Gastroesophageal sphincter (tissue), 4 donors: ENCODE results near the gene SEPHS1. TPM values are rescaled to one million over a fixed set of nuclear protein-coding genes. Genes with fewer than 3 reads are reported as not detected.

ENCODE experiments used
- ATAC-seq: fragments of 150-250 bp; one replicate; pipeline ENCODE4 v1.9.1; 2016; ENCODE audit warnings: mild to moderate bottlenecking, moderate library complexity
- H3K27ac ChIP-seq, 4 donors: fragments of 200-600 bp; sonication (generic) in 3 of 4; 1 replicate in 3 of 4; 2 replicates in 1 of 4; pipeline ENCODE4 v1.5.1; 2016 to 2019
- H3K27me3 ChIP-seq: fragments of 200-600 bp; sonication (generic); one replicate; pipeline ENCODE4 v1.5.1; 2019
- H3K36me3 ChIP-seq, 2 donors: fragments of 200-600 bp; sonication (generic); one replicate each; pipeline ENCODE4 v1.5.1; 2019; ENCODE audit warnings: control low read depth in 1 of 2
- H3K4me1 ChIP-seq, 3 donors: fragments of 200-600 bp; sonication (generic); 1 replicate in 2 of 3; 2 replicates in 1 of 3; pipeline ENCODE4 v1.5.1; 2016 to 2019; ENCODE audit warnings: control low read depth in 2 of 3
- H3K4me3 ChIP-seq, 2 donors: fragments of 200-600 bp; sonication (generic); one replicate each; pipeline ENCODE4 v1.5.1; 2019; ENCODE audit warnings: mild to moderate bottlenecking in 1 of 2, moderate library complexity in 1 of 2
- H3K9me3 ChIP-seq, 3 donors: fragments of 200-600 bp; sonication (generic); one replicate each; pipeline ENCODE4 v1.5.1; 2017 to 2019; ENCODE audit warnings: control low read depth in 2 of 3
- CTCF ChIP-seq, 4 experiments: fragments of 200-600 bp in 2 of 4; fragments of 450-650 bp in 2 of 4; sonication (generic) in 1 of 4; IDR thresholded peaks; one replicate each; pipeline ENCODE4 v1.5.1; 2017 to 2019; ENCODE audit warnings: antibody characterized with exemption in 4 of 4, mild to moderate bottlenecking in 2 of 4, moderate library complexity in 2 of 4
- EP300 ChIP-seq: sonication (generic); formaldehyde crosslinking; IDR thresholded peaks from one replicate; pipeline ENCODE4 v1.6.1; 2017; ENCODE audit warnings: antibody characterized with exemption, mild to moderate bottlenecking
- POLR2A ChIP-seq, 2 donors: fragments of 450-650 bp; IDR thresholded peaks; one replicate each; pipeline ENCODE4 v1.6.1; 2017; ENCODE audit warnings: antibody characterized with exemption in 2 of 2, mild to moderate bottlenecking in 2 of 2, moderate library complexity in 1 of 2
- POLR2AphosphoS5 ChIP-seq: sonication (generic); formaldehyde crosslinking; IDR thresholded peaks from one replicate; pipeline ENCODE4 v1.6.1; 2017; ENCODE audit warnings: antibody characterized with exemption
- WGBS, 2 donors: methylation state at CpG; one replicate each; pipeline ENCODE4 v1.1.5; 2018; ENCODE audit warnings: low coverage in 1 of 2; 5-methylcytosine and 5-hydroxymethylcytosine counted together
- total RNA-seq, 4 donors: library from RNA; depleted of rRNA; stranded (reverse); fragments of >200 nt; gene quantifications; one replicate each; pipeline ENCODE4 v1.1.0, GENCODE V29; 2016

SEPHS1 gene
- total RNA-seq, 4 donors from 2014 or later, result 42.4 to 57.0 (median 45.5) TPM

DNA sequence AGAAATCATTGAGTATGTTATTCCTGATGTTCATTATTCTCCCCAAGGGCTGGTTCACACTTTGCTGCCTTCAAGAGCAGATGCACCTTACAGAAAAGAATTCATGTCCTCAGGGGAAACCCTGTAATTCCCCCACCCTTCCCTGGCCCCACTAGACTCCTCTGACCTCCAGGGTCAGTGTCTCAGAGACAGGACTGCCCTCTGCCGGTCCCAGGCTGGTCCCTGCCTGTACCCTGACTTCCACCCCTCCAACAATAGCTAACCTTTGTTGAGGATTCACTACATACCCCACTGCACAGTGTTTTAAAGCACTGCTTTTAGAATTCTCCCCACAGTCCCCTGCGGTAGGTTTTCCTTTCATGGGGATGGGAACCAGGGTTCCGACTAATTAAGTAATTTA, 4.4 kb upstream of the SEPHS1 start:
- 19 to 100% methylated on average over 1 to 2 of the region's 3 CpGs for WGBS, 2 donors
- TF ChIP-seq POLR2A (IDR thresholded peaks at IDR 0.05) (no peak), POLR2AphosphoS5 (no peak), EP300 (no peak), CTCF (IDR thresholded peaks at IDR 0.05) (no peak)
- ATAC-seq, result no peak

DNA sequence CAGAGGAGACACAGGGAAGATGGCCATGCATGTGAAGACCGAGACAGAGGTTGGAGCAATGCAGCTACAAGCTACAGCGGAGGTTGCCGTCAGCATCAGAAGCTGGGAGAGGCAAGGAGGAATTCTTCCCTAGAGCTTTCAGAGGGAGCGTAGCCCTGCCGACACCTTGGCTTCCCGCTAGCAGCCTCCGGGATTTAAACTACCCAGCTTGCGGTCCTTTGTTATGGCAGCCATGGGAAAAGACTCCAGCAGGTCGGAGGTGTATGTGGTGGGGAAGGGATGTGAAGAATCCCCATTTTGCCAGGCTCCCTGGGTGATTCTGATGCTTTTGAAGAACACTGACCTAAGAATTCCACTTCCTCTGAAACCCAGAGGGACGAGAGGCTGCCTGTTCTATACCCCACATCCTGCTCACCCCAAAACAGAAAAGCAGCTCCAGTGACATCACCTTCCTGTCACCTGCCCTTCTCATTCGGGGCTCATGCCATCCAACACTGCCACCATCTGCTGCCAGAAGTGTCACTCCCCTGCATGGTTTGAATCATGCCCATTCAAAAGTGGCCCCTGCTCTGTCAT, 3.3 kb upstream of the SEPHS1 start:
- Histone ChIP-seq H3K27ac (no peak overlapping the region), H3K4me1 (peaks cover 0 to 24% (median 5%) of the 10 kb centered on the region in 3 donors), H3K36me3 (no peaks in the 10 kb centered on the region), H3K4me3 (no peak overlapping the region), H3K27me3 (peaks cover 25% of the 10 kb centered on the region), H3K9me3 (no peaks in the 10 kb centered on the region)
- 30 to 59% methylated on average over 2 to 4 of the region's 11 CpGs for WGBS, 2 donors
- TF ChIP-seq POLR2A (IDR thresholded peaks at IDR 0.05) (no peak), POLR2AphosphoS5 (no peak), CTCF (IDR thresholded peaks at IDR 0.05) (no peak), EP300 (no peak)
- ATAC-seq, result no peak

More for the DNA sequence above, 4.4 kb upstream of the SEPHS1 start:
- H3K9me3 ChIP-seq, result no peaks in the 10 kb centered on the region
- no peak overlapping the region for H3K4me3 ChIP-seq
- H3K27ac ChIP-seq, result no peak overlapping the region
- H3K36me3 ChIP-seq, result no peaks in the 10 kb centered on the region
- H3K27me3 ChIP-seq, result peaks cover 25% of the 10 kb centered on the region
- peaks cover 0 to 20% (median 5%) of the 10 kb centered on the region in 3 donors for H3K4me1 ChIP-seq

DNA sequence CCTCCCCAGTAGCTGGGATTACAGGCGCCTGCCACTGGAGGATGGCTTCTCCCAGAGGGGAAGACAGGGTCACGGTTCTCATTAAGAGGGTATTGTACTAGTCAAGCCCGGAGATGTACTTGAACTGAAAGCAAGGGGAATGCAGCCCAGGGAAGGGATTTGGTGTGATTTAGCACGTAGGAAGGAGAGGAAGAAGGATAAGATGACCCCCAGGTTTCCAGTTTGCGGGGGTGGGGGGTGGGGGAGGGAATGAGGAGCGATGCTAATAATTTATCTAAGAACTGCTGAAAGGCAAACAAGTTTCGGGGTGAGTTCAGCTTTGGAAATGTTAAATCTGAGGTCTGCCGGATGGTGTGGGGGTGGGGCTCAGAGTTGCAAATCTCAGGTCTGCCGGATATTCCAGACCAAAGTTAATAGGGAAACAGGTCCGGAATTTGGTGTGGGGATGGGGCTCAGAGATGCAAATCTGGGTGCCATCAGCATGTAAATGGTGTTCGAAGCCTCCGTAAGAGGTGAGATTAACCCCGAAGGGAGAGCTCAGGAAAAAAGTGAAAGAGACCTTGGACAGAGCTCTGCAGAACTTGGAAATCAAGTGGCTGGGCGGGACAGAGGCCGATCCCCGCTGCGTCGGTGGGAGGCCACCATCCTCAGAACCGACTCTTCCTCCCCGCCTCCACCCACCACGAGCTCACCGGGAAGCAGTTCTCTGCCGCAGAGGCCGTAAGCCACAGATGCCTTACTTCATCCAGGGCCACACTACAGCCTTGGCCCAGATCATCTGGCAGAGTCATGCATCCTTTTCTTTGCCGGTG, 1.6 kb upstream of the SEPHS1 start:
- Histone ChIP-seq H3K9me3 (no peaks in the 10 kb centered on the region), H3K4me3 (peak overlapping the region; percentile 79 to 86), H3K4me1 (peaks cover 0 to 42% (median 5%) of the 10 kb centered on the region in 3 donors), H3K27ac (peak overlapping the region; percentile 49 to 99 (median 96)), H3K36me3 (no peaks in the 10 kb centered on the region), H3K27me3 (peaks cover 18% of the 10 kb centered on the region)
- no peak for TF ChIP-seq EP300
- no peak for TF ChIP-seq CTCF (IDR thresholded peaks at IDR 0.05)
- no peak for TF ChIP-seq POLR2A (IDR thresholded peaks at IDR 0.05)
- TF ChIP-seq POLR2AphosphoS5, result no peak
- ATAC-seq, result peak; percentile 28
- 0% methylated on average over 13 to 15 of the region's 25 CpGs for WGBS, 2 donors

GRCh38 chr10:13347500-13348156, 465 bp downstream of the SEPHS1 start:
- H3K9me3 ChIP-seq, result no peaks in the 10 kb centered on the region
- TF ChIP-seq EP300, result no peak
- TF ChIP-seq POLR2A (IDR thresholded peaks at IDR 0.05), result peak; percentile 12 to 44
- peaks cover 0 to 52% (median 5%) of the 10 kb centered on the region in 3 donors for H3K4me1 ChIP-seq
- WGBS, 2 donors, result no CpG with 5 or more reads among the region's 109 CpGs
- peak; percentile 87 for ATAC-seq
- H3K27me3 ChIP-seq, result no peaks in the 10 kb centered on the region
- H3K4me3 ChIP-seq, result peak overlapping the region; percentile 79 to 86
- H3K36me3 ChIP-seq, result peaks cover 0 to 10% of the 10 kb centered on the region in 2 donors
- peak overlapping the region; percentile 93 to 99 (median 96) for H3K27ac ChIP-seq

GRCh38 chr10:13347043-13347499, 1.0 kb downstream of the SEPHS1 start:
- Histone ChIP-seq H3K27me3 (no peaks in the 10 kb centered on the region), H3K36me3 (peaks cover 0 to 10% of the 10 kb centered on the region in 2 donors), H3K4me1 (peaks cover 0 to 52% (median 5%) of the 10 kb centered on the region in 3 donors), H3K27ac (peak overlapping the region; percentile 93 to 99 (median 96)), H3K9me3 (no peaks in the 10 kb centered on the region), H3K4me3 (peak overlapping the region; percentile 79 to 86)
- ATAC-seq, result peak; percentile 40
- TF ChIP-seq POLR2A (IDR thresholded peaks at IDR 0.05), result peak in 1 of 2 donors; percentile 6
- TF ChIP-seq EP300, result no peak
- WGBS, 2 donors, result 0% methylated on average over 12 of the region's 47 CpGs
